K562 (cell line): Measurements from ENCODE around the gene RUVBL2. TPM values are rescaled to one million over a fixed set of nuclear protein-coding genes. Genes with fewer than 3 reads are reported as not detected.

Source experiments
- BRD9 ChIP-seq: fragments of 450-650 bp; IDR thresholded peaks from 2 replicates; pipeline ENCODE4 v1.6.1; 2018; ENCODE audit warnings: low read depth; ENCODE audit not compliant: partially characterized antibody
- FOXK2 ChIP-seq, 2 experiments: fragments of 450-650 bp; IDR thresholded peaks in 1 of 2; conservative IDR thresholded peaks in 1 of 2; 2 replicates each; pipeline ENCODE4 v1.6.1; 2016; ENCODE audit warnings: low read depth in 2 of 2, mild to moderate bottlenecking in 1 of 2
- GATAD2A ChIP-seq: fragments of 450-650 bp; IDR thresholded peaks from 2 replicates; pipeline ENCODE4 v1.6.1; 2017
- HEY1 ChIP-seq: fragments of 250-450 bp; sonication (Bioruptor Pico); IDR thresholded peaks from 2 replicates; pipeline ENCODE4 v1.5.0; 2020; ENCODE audit warnings: mild to moderate bottlenecking, moderate library complexity, borderline replicate concordance
- HINFP ChIP-seq: fragments of 450-650 bp; conservative IDR thresholded peaks from 2 replicates; pipeline ENCODE4 v1.6.1; 2016; ENCODE audit warnings: missing genetic modification characterization, low read depth, mild to moderate bottlenecking, control low read depth, missing compliant biosample characterization
- HMBOX1 ChIP-seq: sonication (generic); IDR thresholded peaks from 2 replicates; pipeline ENCODE4 v1.6.1; 2016
- MTA2 ChIP-seq: fragments of 450-650 bp; IDR thresholded peaks from 2 replicates; pipeline ENCODE4 v1.6.1; 2016; ENCODE audit warnings: low read depth
- NFE2 ChIP-seq: IDR thresholded peaks from 2 replicates; pipeline ENCODE4 v1.6.1; 2014; ENCODE audit warnings: antibody characterized with exemption, low read depth
- PML ChIP-seq: IDR thresholded peaks from 2 replicates; pipeline ENCODE4 v1.6.1; 2012; ENCODE audit warnings: low read length, inconsistent platforms
- POLR2AphosphoS2 ChIP-seq: IDR thresholded peaks from 2 replicates; pipeline ENCODE4 v1.6.1; 2012; ENCODE audit warnings: low read length, improper control_type of control experiment
- TCF3 ChIP-seq: sonication (generic); formaldehyde crosslinking; IDR thresholded peaks from 2 replicates; pipeline ENCODE4 v1.4.0; 2020; ENCODE audit warnings: mild to moderate bottlenecking, missing genetic modification reagents
- UBTF ChIP-seq, 2 experiments: IDR thresholded peaks; 2 replicates each; pipeline ENCODE4 v1.6.1; 2012; ENCODE audit warnings: improper control_type of control experiment in 2 of 2, low read depth in 2 of 2, low read length in 2 of 2, borderline replicate concordance in 1 of 2
- ZBTB12 ChIP-seq: fragments of 250-450 bp; sonication (Bioruptor Pico); IDR thresholded peaks from 2 replicates; pipeline ENCODE4 v1.4.0; 2020
- ZNF280A ChIP-seq: fragments of 450-650 bp; IDR thresholded peaks from 2 replicates; pipeline ENCODE4 v1.6.1; 2018; ENCODE audit warnings: mild to moderate bottlenecking, low read depth; ENCODE audit not compliant: partially characterized antibody
- ZNF282 ChIP-seq: sonication (generic); formaldehyde crosslinking; IDR thresholded peaks from 2 replicates; pipeline ENCODE4 v1.8.1; 2023; ENCODE audit warnings: missing genetic modification reagents
- ZNF740 ChIP-seq, 3 experiments: fragments of 200-800 bp in 1 of 3; sonication (Bioruptor generic) in 1 of 3; sonication (generic) in 1 of 3; formaldehyde crosslinking in 1 of 3; IDR thresholded peaks; 2 replicates each; pipeline versions ENCODE4 v1.6.1 to v1.8.0; 2016 to 2022; ENCODE audit warnings: mild to moderate bottlenecking in 2 of 3, missing compliant biosample characterization in 2 of 3, missing genetic modification characterization in 2 of 3, missing genetic modification reagents in 1 of 3
- polyA plus RNA-seq, 8 experiments: library from polyadenylated mRNA; depleted of rRNA in 4 of 8; stranded (reverse) in 5 of 8; unstranded in 3 of 8; fragments of >200 nt; fragmentation: Nextera tagmentation in 2 of 8; fragmentation: Illumina TruSeq in 1 of 8; extraction: Ambion mirVana in 2 of 8; extraction: Trizol in 1 of 8; gene quantifications; 2 replicates each; pipeline versions ENCODE4 v1.2.1 to v1.2.3, GENCODE V29; 2011 to 2014; ENCODE audit warnings: inconsistent platforms in 1 of 8, missing spikeins in 1 of 8
- total RNA-seq, 7 experiments: library from RNA; depleted of rRNA in 6 of 7; stranded (reverse); fragments of >200 nt in 6 of 7; fragmentation: Illumina TruSeq in 2 of 7; extraction: Trizol in 2 of 7; gene quantifications; 2 replicates each; pipeline versions ENCODE4 v1.2.1 to v1.2.3, GENCODE V29; 2011 to 2021; ENCODE audit warnings: low replicate concordance in 1 of 7

The RUVBL2 gene
- total and polyA plus RNA-seq, 9 of the 15 experiments (the other 6 are each of a cell fraction or from before 2014, with no cell fraction given), result 71.4 to 453 (median 237) TPM

GRCh38 chr19:48965040-48965805 lies 28.5 kb upstream of the RUVBL2 start, which contains the start of gene FTL (continued):
- TF ChIP-seq ZNF740 (CRISPR knock-in tag; IDR thresholded peaks at IDR 0.05) (peak; percentile 87), ZNF740 (tag; IDR thresholded peaks at IDR 0.05) (peak in 1 of 2 experiments; percentile 69; a peak in 1 of 4 replicates), ZNF282 (CRISPR knock-in tag) (peak; percentile 95; the same call in 1 of the 2 replicates), PML (peak; percentile 97), GATAD2A (no peak), POLR2AphosphoS2 (peak; percentile 93), HINFP (tag) (no peak), TCF3 (CRISPR knock-in tag) (peak; percentile 55), BRD9 (no peak), MTA2 (no peak), NFE2 (peak; percentile 38; the same call in 1 of the 2 replicates), HEY1 (peak; percentile 63; the same call in 1 of the 2 replicates), UBTF (IDR thresholded peaks at IDR 0.05; ENCODE audit: borderline replicate concordance in 1 of 2, low read depth in 2 of 2, low read length in 2 of 2) (no peak), FOXK2 (conservative IDR thresholded peaks at IDR 0.05 in 1 of 2, IDR thresholded peaks at IDR 0.05 in 1 of 2; ENCODE audit: low read depth in 2 of 2) (peak; percentile 87 to 90; a peak in 3 of 4 replicates), ZBTB12 (CRISPR knock-in tag) (no peak), ZNF280A (no peak), HMBOX1 (peak; percentile 18; the same call in 1 of the 2 replicates)
